ENCODE data around the gene FDXACB1. TPM values are rescaled to one million over a fixed set of nuclear protein-coding genes. Genes with fewer than 3 reads are reported as not detected.
A peak's percentile ranks its signal among the peaks of the same experiment; 100 is the strongest.

FDXACB1 gene
- total and polyA plus RNA-seq, 2 donors (not counting 3 experiments of a cell fraction or from before 2014, with no cell fraction given), result 1.1 to 1.4 TPM

DNA sequence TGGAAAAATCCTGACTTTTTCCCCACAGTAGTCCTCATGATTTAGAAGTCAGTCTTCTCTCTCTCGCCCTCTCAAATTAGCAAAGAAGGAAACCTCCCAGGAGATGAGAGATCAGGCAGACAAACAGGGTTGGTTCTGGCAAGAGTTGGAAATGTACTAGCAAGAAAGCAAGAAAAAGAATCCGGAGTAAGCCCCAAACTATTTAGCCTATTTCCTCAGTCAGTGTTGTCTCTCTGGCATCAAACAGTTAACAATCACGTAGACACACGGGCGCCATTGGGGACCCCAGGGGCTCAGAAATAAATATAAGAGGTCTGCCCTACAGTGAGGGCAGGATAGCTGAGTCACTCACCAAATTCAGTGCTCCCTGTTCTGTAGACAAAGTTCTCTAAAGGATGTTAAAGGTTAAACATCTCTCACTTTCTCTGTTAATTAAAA, 44.4 kb upstream of the FDXACB1 start:
- peak overlapping the region; percentile 89 for H2AFZ ChIP-seq (ENCODE audit: low read depth, low read length)
- H3K4me3 ChIP-seq (replicated peaks in 1 of 3; ENCODE audit: insufficient read depth in 1 of 3, low read depth in 1 of 3, low read length in 3 of 3), result no peak overlapping the region
- DNase-seq (ENCODE audit: low read depth, low spot score) (peak; percentile 48), FAIRE-seq (peak; percentile 18)
- intact Hi-C loops (cut with micrococcal nuclease), result no loop called here
- ChIA-PET CTCF (interaction anchor here (0.9 to 1.0 kb wide), 2 partner anchors 9 to 42 kb away, joined by 3 read pairs; no protein-coding TSS in a partner anchor), POLR2A (no interaction called here)
- no TSS peak for BruUV-seq (replicated peaks)
- dilution Hi-C loops (cut with MboI; ENCODE audit: extremely low pct_ligation_motif_present, low sequenced_read_pairs), result no loop called here
- H3K9ac ChIP-seq (replicated peaks; ENCODE audit: extremely low read depth, insufficient read depth, low read length), result peak overlapping the region; percentile 34
- H3K27ac ChIP-seq (ENCODE audit: insufficient read depth, low read depth, low read length), result peak overlapping the region; percentile 59
- H3K27me3 ChIP-seq (ENCODE audit: control insufficient read depth in 2 of 2, insufficient read depth in 2 of 2, low read length in 2 of 2), result no peaks in the 10 kb centered on the region
- no peaks in the 10 kb centered on the region for H3K9me1 ChIP-seq (replicated peaks; ENCODE audit: control insufficient read depth, extremely low read depth, insufficient read depth, low read length)
- H3K79me2 ChIP-seq (ENCODE audit: control insufficient read depth, insufficient read depth, low read length), result no peaks in the 10 kb centered on the region
- no peaks in the 10 kb centered on the region for H3K9me3 ChIP-seq (replicated peaks; ENCODE audit: control insufficient read depth, insufficient read depth, low read length)
- no peaks in the 10 kb centered on the region for H4K20me1 ChIP-seq (replicated peaks; ENCODE audit: control insufficient read depth, extremely low read depth, insufficient read depth, low read length)
- TF ChIP-seq, protein P1, sequence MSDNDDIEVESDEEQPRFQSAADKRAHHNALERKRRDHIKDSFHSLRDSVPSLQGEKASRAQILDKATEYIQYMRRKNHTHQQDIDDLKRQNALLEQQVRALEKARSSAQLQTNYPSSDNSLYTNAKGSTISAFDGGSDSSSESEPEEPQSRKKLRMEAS (IDR thresholded peaks at IDR 0.05; ENCODE audit: insufficient read depth, insufficient read length), result no peak
- no peak for TF ChIP-seq JUN (IDR thresholded peaks at IDR 0.05; ENCODE audit: borderline replicate concordance, insufficient read depth, insufficient read length, low read depth)
- no peak for TF ChIP-seq MYC (IDR thresholded peaks at IDR 0.05; ENCODE audit: low read depth, low read length)
- TF ChIP-seq POLR2AphosphoS5 (IDR thresholded peaks at IDR 0.05; ENCODE audit: insufficient read depth, low read depth, low read length), result no peak
- no peak for TF ChIP-seq POLR2A (IDR thresholded peaks at IDR 0.05; ENCODE audit: low read depth, low read length)
- TF ChIP-seq EZH2 (IDR thresholded peaks at IDR 0.05; ENCODE audit: borderline replicate concordance, low read depth, low read length, severe bottlenecking), result no peak
- TF ChIP-seq, protein P2, sequence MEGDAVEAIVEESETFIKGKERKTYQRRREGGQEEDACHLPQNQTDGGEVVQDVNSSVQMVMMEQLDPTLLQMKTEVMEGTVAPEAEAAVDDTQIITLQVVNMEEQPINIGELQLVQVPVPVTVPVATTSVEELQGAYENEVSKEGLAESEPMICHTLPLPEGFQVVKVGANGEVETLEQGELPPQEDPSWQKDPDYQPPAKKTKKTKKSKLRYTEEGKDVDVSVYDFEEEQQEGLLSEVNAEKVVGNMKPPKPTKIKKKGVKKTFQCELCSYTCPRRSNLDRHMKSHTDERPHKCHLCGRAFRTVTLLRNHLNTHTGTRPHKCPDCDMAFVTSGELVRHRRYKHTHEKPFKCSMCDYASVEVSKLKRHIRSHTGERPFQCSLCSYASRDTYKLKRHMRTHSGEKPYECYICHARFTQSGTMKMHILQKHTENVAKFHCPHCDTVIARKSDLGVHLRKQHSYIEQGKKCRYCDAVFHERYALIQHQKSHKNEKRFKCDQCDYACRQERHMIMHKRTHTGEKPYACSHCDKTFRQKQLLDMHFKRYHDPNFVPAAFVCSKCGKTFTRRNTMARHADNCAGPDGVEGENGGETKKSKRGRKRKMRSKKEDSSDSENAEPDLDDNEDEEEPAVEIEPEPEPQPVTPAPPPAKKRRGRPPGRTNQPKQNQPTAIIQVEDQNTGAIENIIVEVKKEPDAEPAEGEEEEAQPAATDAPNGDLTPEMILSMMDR (IDR thresholded peaks at IDR 0.05; ENCODE audit: extremely low read depth in 1 of 2, insufficient read depth in 1 of 2, low read depth in 1 of 2, low read length in 2 of 2), result no peak
- no peak for TF ChIP-seq GATA2 (IDR thresholded peaks at IDR 0.05; ENCODE audit: insufficient read depth, insufficient read length, low read depth, low read length)
- TF ChIP-seq FOS (IDR thresholded peaks at IDR 0.05; ENCODE audit: borderline replicate concordance, insufficient read depth, low read length), result no peak
- H3K36me3 ChIP-seq (ENCODE audit: control insufficient read depth in 2 of 2, extremely low read depth in 1 of 2, insufficient read depth in 2 of 2, low read length in 2 of 2), result no peaks in the 10 kb centered on the region
- H3K4me2 ChIP-seq (ENCODE audit: insufficient read depth, low read length), result peak overlapping the region; percentile 17
- H3K4me1 ChIP-seq (ENCODE audit: control insufficient read depth, extremely low read depth, insufficient read depth, low read length), result peaks cover 28% of the 10 kb centered on the region

All from endothelial cell of umbilical vein (primary cell).